Dedifferentiated amniotic fluid mesenchymal stem cell (primary cell): Measurements from ENCODE around the gene EIF4EBP2.

Experiments
- DNase-seq: peaks from one replicate; pipeline ENCODE4 v3.0.0-alpha.2; 2016; ENCODE audit errors: extremely low spot score

EIF4EBP2 gene

GRCh38 chr10:70432101-70432500, 28.2 kb downstream of the EIF4EBP2 start:
- no peak for DNase-seq

- no peak for DNase-seq
Measured at GRCh38 chr10:70432561-70433263, 28.8 kb downstream of the EIF4EBP2 start.

GRCh38 chr10:70433581-70434280, 29.8 kb downstream of the EIF4EBP2 start:
- DNase-seq: no peak

GRCh38 chr10:70435241-70436085, 31.5 kb downstream of the EIF4EBP2 start:
- DNase-seq: no peak

- DNase-seq: no peak
Measured at GRCh38 chr10:70437721-70438120, 33.8 kb downstream of the EIF4EBP2 start.

GRCh38 chr10:70440296-70441160, 36.6 kb downstream of the EIF4EBP2 start:
- no peak for DNase-seq

- no peak for DNase-seq
Measured at GRCh38 chr10:70441161-70441894, 37.4 kb downstream of the EIF4EBP2 start, which contains the start of gene NODAL. TSS of gene NODAL (minus strand) at chr10:70441681. CDS start at chr10:70441667, 14 bp downstream.

GRCh38 chr10:70441895-70442309, 38.0 kb downstream of the EIF4EBP2 start:
- no peak for DNase-seq

- DNase-seq: no peak
Measured at GRCh38 chr10:70442332-70442988, 38.5 kb downstream of the EIF4EBP2 start.

GRCh38 chr10:70444744-70445143, 40.8 kb downstream of the EIF4EBP2 start:
- DNase-seq: no peak

GRCh38 chr10:70445718-70446657, 42.0 kb downstream of the EIF4EBP2 start:
- no peak for DNase-seq

GRCh38 chr10:70448236-70448635, 44.3 kb downstream of the EIF4EBP2 start:
- no peak for DNase-seq

GRCh38 chr10:70455213-70455630, 51.3 kb downstream of the EIF4EBP2 start:
- no peak for DNase-seq

- no peak for DNase-seq
Measured at GRCh38 chr10:70456164-70456563, 52.2 kb downstream of the EIF4EBP2 start.

GRCh38 chr10:70457759-70458305, 53.9 kb downstream of the EIF4EBP2 start:
- DNase-seq: no peak

- DNase-seq: peak; percentile 51
Measured at GRCh38 chr10:70458329-70459060, 54.5 kb downstream of the EIF4EBP2 start.

GRCh38 chr10:70459061-70459773, 55.3 kb downstream of the EIF4EBP2 start:
- DNase-seq: no peak
